ENCODE measurements around the gene NLRX1.
"Not testable (repeated sequence)": the region's sequence is repeated elsewhere in the genome, so short reads cannot be mapped to it uniquely, and the experiment has no call there.

The NLRX1 gene

DNA sequence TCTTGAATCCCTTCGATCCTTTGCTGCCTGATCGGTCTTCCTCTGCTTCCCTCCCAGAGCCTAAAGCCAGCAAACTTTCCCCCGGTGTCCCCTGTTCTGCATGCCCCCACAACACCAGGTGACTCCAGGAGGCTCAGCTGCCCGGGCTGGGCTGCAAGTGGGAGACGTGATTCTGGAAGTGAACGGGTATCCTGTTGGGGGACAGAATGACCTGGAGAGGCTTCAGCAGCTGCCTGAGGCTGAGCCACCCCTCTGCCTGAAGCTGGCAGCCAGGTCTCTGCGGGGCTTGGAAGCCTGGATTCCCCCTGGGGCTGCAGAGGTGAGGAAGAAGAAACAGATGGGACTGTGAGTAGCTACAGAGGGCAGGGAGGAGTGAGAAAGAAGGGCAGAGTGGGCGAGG, 20.4 kb downstream of the NLRX1 start:
- no peak overlapping the region for H3K4me3 ChIP-seq (ENCODE audit: low read depth, low read length)
- no peak for TF ChIP-seq CTCF (IDR thresholded peaks at IDR 0.05; ENCODE audit: low read depth, low read length)

DNA sequence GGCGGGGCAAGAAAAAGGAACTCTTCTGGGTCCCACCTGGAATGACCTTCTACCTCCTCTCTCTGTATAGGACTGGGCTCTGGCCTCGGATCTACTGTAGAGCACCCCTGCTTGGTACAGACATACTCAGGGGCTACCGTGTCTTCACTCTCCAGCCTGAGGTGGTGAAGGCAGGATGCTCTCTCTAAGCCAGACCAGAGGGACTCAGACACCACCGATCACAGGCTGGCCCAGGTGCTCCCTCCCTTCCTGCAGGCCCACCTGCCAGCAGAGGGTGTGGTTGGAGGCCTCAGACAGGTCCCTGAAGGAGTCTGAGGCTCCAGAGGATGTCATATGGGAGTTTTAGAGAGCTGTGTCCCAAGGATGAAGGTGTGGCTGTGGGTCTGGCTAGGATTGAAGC, 20.9 kb downstream of the NLRX1 start:
- no peak for TF ChIP-seq CTCF (IDR thresholded peaks at IDR 0.05; ENCODE audit: low read depth, low read length)
- no peak overlapping the region for H3K4me3 ChIP-seq (ENCODE audit: low read depth, low read length)

GRCh38 chr11:119190531-119190930, 22.0 kb downstream of the NLRX1 start:
- no peak overlapping the region for H3K4me3 ChIP-seq (ENCODE audit: low read depth, low read length)
- no peak for TF ChIP-seq CTCF (IDR thresholded peaks at IDR 0.05; ENCODE audit: low read depth, low read length)

DNA sequence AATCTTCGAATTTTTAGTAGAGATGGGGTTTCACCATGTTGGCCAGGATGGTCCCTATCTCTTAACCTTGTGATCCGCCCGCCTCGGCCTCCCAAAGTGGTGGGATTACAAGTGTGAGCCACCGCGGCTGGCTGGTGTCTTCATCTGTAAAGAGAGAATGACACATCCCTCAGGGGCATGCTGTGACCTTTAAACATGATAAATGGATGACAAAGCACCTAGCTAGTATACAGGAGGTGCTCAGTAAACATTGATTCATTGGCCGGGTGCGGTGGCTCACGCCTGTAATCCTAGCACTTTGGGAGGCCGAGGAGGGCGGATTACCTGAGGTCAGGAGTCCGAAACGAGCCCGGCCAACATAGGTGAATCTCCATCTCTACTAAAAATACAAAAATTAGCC, 22.7 kb downstream of the NLRX1 start:
- H3K4me3 ChIP-seq (ENCODE audit: low read depth, low read length) = not testable (repeated sequence)

GRCh38 chr11:119192111-119192510, 23.6 kb downstream of the NLRX1 start:
- no peak for TF ChIP-seq CTCF (IDR thresholded peaks at IDR 0.05; ENCODE audit: low read depth, low read length)
- no peak overlapping the region for H3K4me3 ChIP-seq (ENCODE audit: low read depth, low read length)

DNA sequence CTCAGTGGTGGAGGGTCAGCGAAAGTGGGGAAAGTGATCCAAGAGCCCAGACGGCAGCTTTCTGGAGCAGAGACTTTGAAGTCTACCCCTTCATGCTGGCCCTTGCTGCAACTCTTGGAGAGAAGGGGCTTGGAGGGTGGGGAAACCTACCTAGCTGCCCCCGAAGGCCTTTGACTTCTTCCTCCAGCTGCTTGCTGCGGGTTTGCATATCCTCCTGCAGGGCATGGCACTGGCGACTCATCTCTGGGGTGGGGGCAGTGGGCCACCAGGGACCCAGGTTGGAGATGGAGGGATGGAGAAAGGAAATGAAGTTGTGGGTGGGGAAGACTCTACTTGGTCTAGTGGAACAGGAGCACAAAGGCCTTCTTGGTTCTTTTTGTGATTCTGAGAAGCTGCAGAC, 24.5 kb downstream of the NLRX1 start:
- no peak overlapping the region for H3K4me3 ChIP-seq (ENCODE audit: low read depth, low read length)
- no peak for TF ChIP-seq CTCF (IDR thresholded peaks at IDR 0.05; ENCODE audit: low read depth, low read length)

GRCh38 chr11:119193626-119194025, 25.1 kb downstream of the NLRX1 start:
- TF ChIP-seq CTCF (IDR thresholded peaks at IDR 0.05; ENCODE audit: low read depth, low read length) = no peak
- H3K4me3 ChIP-seq (ENCODE audit: low read depth, low read length) = no peak overlapping the region

DNA sequence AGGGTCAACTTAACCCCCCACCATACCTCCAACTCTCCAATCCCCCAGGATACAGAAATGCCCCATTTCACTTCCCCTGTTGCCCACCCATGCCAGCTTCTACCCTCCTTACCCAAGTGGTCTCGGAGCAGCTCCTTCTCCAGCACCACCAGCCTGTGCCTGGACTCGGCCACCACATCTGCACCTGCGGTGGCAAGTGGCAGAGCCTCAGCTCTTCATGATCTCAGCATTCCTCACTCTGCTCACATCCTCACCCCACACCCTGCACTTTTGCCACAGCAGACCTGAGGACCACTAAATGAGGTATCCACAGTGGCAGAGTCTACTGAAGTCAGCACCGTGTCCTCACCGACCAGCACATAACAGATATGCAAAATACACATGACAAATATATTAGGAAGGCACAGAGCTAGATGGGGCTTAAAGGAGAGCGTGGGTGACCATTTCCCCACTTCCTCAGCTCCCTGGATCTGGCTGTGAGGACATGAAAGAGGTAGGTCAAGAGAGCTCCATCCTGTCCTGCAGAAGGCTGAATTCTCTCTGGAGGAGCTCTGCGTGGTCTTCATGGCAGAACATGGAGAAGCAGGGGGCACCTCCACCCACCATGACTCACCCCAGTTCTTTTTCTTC, 26.4 kb downstream of the NLRX1 start:
- no peak overlapping the region for H3K4me3 ChIP-seq (ENCODE audit: low read depth, low read length)

More for the DNA sequence above, 26.4 kb downstream of the NLRX1 start:
- TF ChIP-seq CTCF (IDR thresholded peaks at IDR 0.05; ENCODE audit: low read depth, low read length) = no peak

Data from WI38 (cell line).